OCI-LY7 (cell line): ENCODE measurements around the gene WWOX. TPM values are rescaled to one million over a fixed set of nuclear protein-coding genes. Genes with fewer than 3 reads are reported as not detected.

Source experiments
- BruUV-seq: library from RNA; stranded (reverse); fragments of 400-500 nt; replicated peaks from 2 replicates; lab custom pipeline; 2021; lab: Mats Ljungman, UMichigan
- CTCF ChIA-PET: fragments of 300-600 bp; sonication (Branson Sonifier 250); formaldehyde crosslinking; loops from one replicate; lab custom pipeline; 2022; ENCODE audit warnings: antibody characterized with exemption; ENCODE audit not compliant: unreplicated experiment; lab: Charles Lee
- POLR2A ChIA-PET: fragments of 300-600 bp; sonication (Branson Sonifier 250); formaldehyde crosslinking; loops from one replicate; lab custom pipeline; 2022; ENCODE audit warnings: antibody characterized with exemption; lab: Charles Lee
- DNase-seq: peaks from one replicate; pipeline ENCODE4 v3.0.0-alpha.2; 2015; ENCODE audit warnings: low spot score
- H2AFZ ChIP-seq: fragments of 200-600 bp; sonication (generic), shearing (Covaris generic); 2 replicates; pipeline ENCODE4 v1.6.1; 2014; ENCODE audit warnings: mild to moderate bottlenecking, antibody characterized with exemption, low read length, moderate library complexity
- H3K27ac ChIP-seq: fragments of 200-600 bp; sonication (generic); 2 replicates; pipeline ENCODE4 v1.5.1; 2014; ENCODE audit warnings: mixed run types, low read depth, mild to moderate bottlenecking, moderate library complexity, low read length, inconsistent platforms; ENCODE audit not compliant: poor library complexity, severe bottlenecking
- H3K36me3 ChIP-seq: fragments of 200-600 bp; sonication (generic); 2 replicates; pipeline ENCODE4 v1.6.1; 2014; ENCODE audit warnings: mild to moderate bottlenecking, antibody characterized with exemption, low read length, moderate library complexity, mixed read lengths; ENCODE audit not compliant: insufficient read depth
- H3K4me1 ChIP-seq: fragments of 200-600 bp; sonication (generic); 2 replicates; pipeline ENCODE4 v1.5.1; 2014; ENCODE audit warnings: mild to moderate bottlenecking, low read length; ENCODE audit not compliant: insufficient read depth, poor library complexity, severe bottlenecking
- H3K4me2 ChIP-seq: fragments of 200-600 bp; sonication (generic); 2 replicates; pipeline ENCODE4 v1.6.1; 2014; ENCODE audit warnings: mild to moderate bottlenecking, low read length
- H3K4me3 ChIP-seq: fragments of 200-600 bp; sonication (generic); 2 replicates; pipeline ENCODE4 v1.5.1; 2014; ENCODE audit warnings: mild to moderate bottlenecking, low read depth, low read length; ENCODE audit not compliant: poor library complexity, severe bottlenecking
- H3K79me2 ChIP-seq: fragments of 200-600 bp; sonication (generic); 2 replicates; pipeline ENCODE4 v1.6.1; 2016; ENCODE audit warnings: low read depth, mild to moderate bottlenecking, low read length, moderate library complexity, mixed read lengths; ENCODE audit not compliant: insufficient read depth
- H3K9me2 ChIP-seq: fragments of 200-600 bp; sonication (generic); 2 replicates; pipeline ENCODE4 v1.6.1; 2016; ENCODE audit warnings: mild to moderate bottlenecking, low read length, mixed read lengths; ENCODE audit not compliant: insufficient read depth
- H3K9me3 ChIP-seq: fragments of 200-600 bp; sonication (generic); 2 replicates; pipeline ENCODE4 v1.6.1; 2014; ENCODE audit warnings: mild to moderate bottlenecking, mixed run types, low read length, mixed read lengths
- H4K20me1 ChIP-seq: fragments of 200-600 bp; sonication (generic); 2 replicates; pipeline ENCODE4 v1.6.1; 2014; ENCODE audit warnings: mild to moderate bottlenecking, antibody characterized with exemption, low read length, moderate library complexity, mixed read lengths; ENCODE audit not compliant: insufficient read depth
- EZH2phosphoT487 ChIP-seq: fragments of 200-600 bp; sonication (generic); IDR thresholded peaks from 2 replicates; pipeline ENCODE4 v1.6.1; 2018; ENCODE audit warnings: low read depth, borderline replicate concordance, mild to moderate bottlenecking, mixed run types, antibody characterized with exemption, low read length, moderate library complexity, mixed read lengths
- intact Hi-C: fragments of 100-400 bp; cut with micrococcal nuclease; formaldehyde crosslinking; loops from one replicate; pipeline ENCODE4 v1.10.0; 2022; ENCODE audit not compliant: unreplicated experiment
- total RNA-seq, 2 experiments: library from RNA; depleted of rRNA in 1 of 2; stranded (reverse); fragments of >200 nt in 1 of 2; shearing (Covaris generic) in 1 of 2; gene quantifications; 2 replicates each; pipeline ENCODE4 v1.2.3, GENCODE V29; 2014 to 2022
- TF ChIP-seq, protein P1 (sequence below): fragments of 200-600 bp; sonication (generic); conservative IDR thresholded peaks from 2 replicates; pipeline ENCODE4 v1.5.1; 2014; ENCODE audit warnings: mild to moderate bottlenecking, antibody characterized with exemption, low read length, moderate library complexity, mixed read lengths

Gene WWOX
- total RNA-seq, 2 experiments from 2014 or later = 40.2 to 47.6 TPM

DNA sequence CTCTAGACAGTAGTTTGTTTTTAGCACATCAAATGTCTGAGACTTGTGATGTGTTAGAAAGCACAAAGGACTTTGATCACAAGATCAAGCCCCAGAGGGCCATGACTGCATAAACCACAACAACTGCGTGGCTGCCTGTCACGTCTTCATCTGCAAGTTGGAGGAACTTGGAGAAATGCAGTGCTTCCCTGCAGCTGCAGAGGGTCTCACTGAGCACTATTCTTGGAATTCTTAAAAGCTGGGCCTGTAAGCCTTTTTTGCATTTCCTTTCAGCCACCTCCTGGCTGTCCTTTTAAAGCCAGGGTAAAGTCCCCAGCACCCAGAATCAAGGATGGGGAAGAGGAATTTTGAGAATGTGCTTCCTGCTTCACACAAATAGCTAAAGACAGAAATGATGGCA is 1069.8 kb downstream of the WWOX start:
- peaks cover 9% of the 10 kb centered on the region; the same call in 1 of the 2 replicates for H3K9me3 ChIP-seq
- intact Hi-C loops = no loop called here
- H3K79me2 ChIP-seq = no peaks in the 10 kb centered on the region
- no peak overlapping the region for H3K4me3 ChIP-seq
- no TSS peak for BruUV-seq
- no peak overlapping the region for H2AFZ ChIP-seq
- H4K20me1 ChIP-seq = no peaks in the 10 kb centered on the region
- H3K4me2 ChIP-seq = no peak overlapping the region
- H3K4me1 ChIP-seq = no peaks in the 10 kb centered on the region
- H3K36me3 ChIP-seq = no peaks in the 10 kb centered on the region
- DNase-seq = no peak
- H3K27ac ChIP-seq = no peak overlapping the region
- TF ChIP-seq EZH2phosphoT487 = no peak
- TF ChIP-seq, protein P1, sequence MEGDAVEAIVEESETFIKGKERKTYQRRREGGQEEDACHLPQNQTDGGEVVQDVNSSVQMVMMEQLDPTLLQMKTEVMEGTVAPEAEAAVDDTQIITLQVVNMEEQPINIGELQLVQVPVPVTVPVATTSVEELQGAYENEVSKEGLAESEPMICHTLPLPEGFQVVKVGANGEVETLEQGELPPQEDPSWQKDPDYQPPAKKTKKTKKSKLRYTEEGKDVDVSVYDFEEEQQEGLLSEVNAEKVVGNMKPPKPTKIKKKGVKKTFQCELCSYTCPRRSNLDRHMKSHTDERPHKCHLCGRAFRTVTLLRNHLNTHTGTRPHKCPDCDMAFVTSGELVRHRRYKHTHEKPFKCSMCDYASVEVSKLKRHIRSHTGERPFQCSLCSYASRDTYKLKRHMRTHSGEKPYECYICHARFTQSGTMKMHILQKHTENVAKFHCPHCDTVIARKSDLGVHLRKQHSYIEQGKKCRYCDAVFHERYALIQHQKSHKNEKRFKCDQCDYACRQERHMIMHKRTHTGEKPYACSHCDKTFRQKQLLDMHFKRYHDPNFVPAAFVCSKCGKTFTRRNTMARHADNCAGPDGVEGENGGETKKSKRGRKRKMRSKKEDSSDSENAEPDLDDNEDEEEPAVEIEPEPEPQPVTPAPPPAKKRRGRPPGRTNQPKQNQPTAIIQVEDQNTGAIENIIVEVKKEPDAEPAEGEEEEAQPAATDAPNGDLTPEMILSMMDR = no peak
- ChIA-PET CTCF (no interaction called here), POLR2A (no interaction called here)
- H3K9me2 ChIP-seq = no peaks in the 10 kb centered on the region

DNA sequence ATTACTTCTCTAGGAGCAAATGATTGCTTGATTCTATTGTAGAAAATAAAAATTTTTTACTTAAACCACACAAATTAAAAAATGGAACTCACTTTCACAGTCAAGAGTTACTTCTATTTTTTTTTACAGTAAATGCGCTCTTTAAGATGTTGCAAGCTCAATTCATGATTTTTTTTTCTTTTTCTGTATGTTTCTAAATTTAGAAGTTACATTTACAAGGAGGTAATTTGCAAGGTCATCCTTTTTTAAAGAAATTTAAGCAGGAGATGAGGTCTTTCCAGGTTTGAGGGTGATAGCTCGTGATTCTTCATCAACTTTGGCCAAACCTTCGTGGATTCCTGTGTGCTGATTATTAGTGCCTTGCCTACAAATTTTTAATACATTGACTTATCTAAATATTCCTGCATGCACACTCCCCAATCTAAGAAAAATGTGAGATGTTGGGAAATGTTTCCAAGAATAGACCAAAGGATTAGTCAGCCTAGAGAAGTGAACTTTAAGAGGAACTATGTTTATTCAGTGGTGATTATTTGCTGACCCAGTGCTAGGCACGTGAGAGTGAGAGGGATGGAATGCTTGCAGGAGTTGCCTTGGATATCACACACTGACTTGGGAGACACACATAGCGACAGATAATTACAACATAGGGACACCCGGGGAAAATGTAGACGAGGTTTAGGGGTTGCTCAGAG is 1071.2 kb downstream of the WWOX start:
- BruUV-seq = no TSS peak
- peaks cover 9% of the 10 kb centered on the region; the same call in 1 of the 2 replicates for H3K9me3 ChIP-seq
- H3K36me3 ChIP-seq = no peaks in the 10 kb centered on the region
- H3K27ac ChIP-seq = no peak overlapping the region
- TF ChIP-seq, protein P1 = no peak
- no peak for TF ChIP-seq EZH2phosphoT487
- DNase-seq = no peak
- CTCF ChIA-PET = no interaction called here
- no peak overlapping the region for H3K4me2 ChIP-seq
- POLR2A ChIA-PET = no interaction called here
- H3K79me2 ChIP-seq = no peaks in the 10 kb centered on the region
- no peaks in the 10 kb centered on the region for H3K4me1 ChIP-seq
- no peaks in the 10 kb centered on the region for H4K20me1 ChIP-seq
- no peak overlapping the region for H3K4me3 ChIP-seq
- no peak overlapping the region for H2AFZ ChIP-seq
- intact Hi-C loops = no loop called here
- no peaks in the 10 kb centered on the region for H3K9me2 ChIP-seq

DNA sequence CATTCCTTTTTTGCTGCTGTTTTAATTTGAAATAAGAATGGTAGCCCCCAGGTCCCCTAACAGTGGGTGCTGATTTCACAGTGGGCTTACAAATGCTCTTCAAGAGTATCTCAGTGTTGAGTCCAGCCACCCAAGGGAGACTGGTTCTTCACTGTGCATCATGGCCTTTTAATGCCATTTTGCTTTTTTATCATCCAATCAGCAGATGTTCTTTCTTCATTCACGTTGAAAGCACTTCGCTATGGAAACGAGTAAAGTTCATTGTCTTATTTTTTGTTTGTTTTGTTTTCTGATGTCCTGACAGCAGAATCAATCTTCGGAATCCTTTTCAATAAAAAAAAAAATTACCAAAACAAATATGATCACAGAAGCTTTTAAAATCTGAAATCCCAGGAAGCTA is 1072.0 kb downstream of the WWOX start:
- BruUV-seq = no TSS peak
- DNase-seq = no peak
- Histone ChIP-seq H3K27ac (no peak overlapping the region), H3K36me3 (no peaks in the 10 kb centered on the region), H3K4me1 (no peaks in the 10 kb centered on the region), H3K9me3 (peaks cover 9% of the 10 kb centered on the region; the same call in 1 of the 2 replicates), H3K4me2 (no peak overlapping the region), H4K20me1 (no peaks in the 10 kb centered on the region), H3K4me3 (no peak overlapping the region), H3K79me2 (no peaks in the 10 kb centered on the region), H2AFZ (no peak overlapping the region), H3K9me2 (no peaks in the 10 kb centered on the region)
- ChIA-PET POLR2A (interaction anchor here (0.6 kb wide), 1 partner anchor 26 kb away, joined by 3 read pairs; no protein-coding TSS in a partner anchor), CTCF (no interaction called here)
- intact Hi-C loops = no loop called here
- no peak for TF ChIP-seq EZH2phosphoT487
- TF ChIP-seq, protein P1 = no peak
